Transverse colon (tissue), 4 donors: Measurements from ENCODE around the gene ALOXE3. TPM values are rescaled to one million over a fixed set of nuclear protein-coding genes. Genes with fewer than 3 reads are reported as not detected.

Experiments
- DNase-seq: peaks from one replicate; pipeline ENCODE4 v3.0.0-alpha.2; 2019
- H3K27ac ChIP-seq, 4 donors: fragments of 200-600 bp; sonication (generic); 2 replicates each; pipeline ENCODE4 v1.5.1; 2016 to 2018; ENCODE audit warnings: inconsistent platforms in 4 of 4
- H3K27me3 ChIP-seq: fragments of 200-600 bp; sonication (generic); 2 replicates; pipeline ENCODE4 v1.5.1; 2017; ENCODE audit warnings: inconsistent platforms
- H3K36me3 ChIP-seq, 4 donors: fragments of 200-600 bp; sonication (generic); 2 replicates each; pipeline ENCODE4 v1.5.1; 2017 to 2019; ENCODE audit warnings: inconsistent platforms in 4 of 4
- H3K4me1 ChIP-seq, 4 donors: fragments of 200-600 bp; sonication (generic); 2 replicates each; pipeline ENCODE4 v1.5.1; 2017 to 2020; ENCODE audit warnings: inconsistent platforms in 4 of 4
- H3K4me3 ChIP-seq, 4 donors: fragments of 200-600 bp; sonication (generic); 1 replicate in 1 of 4; 2 replicates in 3 of 4; pipeline versions ENCODE4 v1.5.1 to v1.6.1; 2017 to 2019; ENCODE audit warnings: inconsistent platforms in 4 of 4
- H3K9me3 ChIP-seq, 2 donors: fragments of 200-600 bp; sonication (generic); 2 replicates each; pipeline ENCODE4 v1.5.1; 2017 to 2019; ENCODE audit warnings: inconsistent platforms in 2 of 2
- EP300 ChIP-seq: sonication (generic); formaldehyde crosslinking; IDR thresholded peaks from one replicate; pipeline ENCODE4 v1.6.1; 2017; ENCODE audit warnings: antibody characterized with exemption, low read depth
- POLR2A ChIP-seq: fragments of 450-650 bp; IDR thresholded peaks from one replicate; pipeline ENCODE4 v1.6.1; 2016; ENCODE audit warnings: antibody characterized with exemption, mild to moderate bottlenecking, moderate library complexity
- POLR2AphosphoS5 ChIP-seq, 3 donors: sonication (generic); formaldehyde crosslinking; IDR thresholded peaks; one replicate each; pipeline ENCODE4 v1.6.1; 2016; ENCODE audit warnings: antibody characterized with exemption in 3 of 3
- WGBS, 2 donors: methylation state at CpG; one replicate each; pipeline ENCODE4 v1.1.5; 2018; ENCODE audit warnings: low coverage in 1 of 2; 5-methylcytosine and 5-hydroxymethylcytosine counted together
- in situ Hi-C, 4 donors: fragments of 200-750 bp; cut with MboI; loops; one replicate each; pipeline versions ENCODE4 v1.15.0 to v1.15.1; 2017; ENCODE audit warnings: low sequenced_read_pairs in 3 of 4, low pct_ligation_motif_present in 1 of 4, low pct_unique_long_range_greater_than_20kb in 1 of 4
- intact Hi-C: fragments of 100-400 bp; cut with DNase I; formaldehyde crosslinking; loops from one replicate; pipeline ENCODE4 v1.15.1; 2023; ENCODE audit warnings: low total_unique reads
- total RNA-seq, 4 donors: library from RNA; depleted of rRNA; stranded (reverse); fragments of >200 nt; gene quantifications; one replicate each; pipeline ENCODE4 v1.1.0, GENCODE V29; 2016
- TF ChIP-seq, protein P1 (sequence below), 5 experiments: fragments of 200-600 bp in 3 of 5; fragments of 450-650 bp in 2 of 5; sonication (generic) in 3 of 5; IDR thresholded peaks; 1 replicate in 2 of 5; 2 replicates in 3 of 5; pipeline ENCODE4 v1.5.1; 2016 to 2017; ENCODE audit warnings: antibody characterized with exemption in 5 of 5, inconsistent platforms in 3 of 5, mild to moderate bottlenecking in 2 of 5, moderate library complexity in 1 of 5

The ALOXE3 gene
- under 1 TPM in 1 of 4 donors, not detected in 3; 0.79 TPM for total RNA-seq

DNA sequence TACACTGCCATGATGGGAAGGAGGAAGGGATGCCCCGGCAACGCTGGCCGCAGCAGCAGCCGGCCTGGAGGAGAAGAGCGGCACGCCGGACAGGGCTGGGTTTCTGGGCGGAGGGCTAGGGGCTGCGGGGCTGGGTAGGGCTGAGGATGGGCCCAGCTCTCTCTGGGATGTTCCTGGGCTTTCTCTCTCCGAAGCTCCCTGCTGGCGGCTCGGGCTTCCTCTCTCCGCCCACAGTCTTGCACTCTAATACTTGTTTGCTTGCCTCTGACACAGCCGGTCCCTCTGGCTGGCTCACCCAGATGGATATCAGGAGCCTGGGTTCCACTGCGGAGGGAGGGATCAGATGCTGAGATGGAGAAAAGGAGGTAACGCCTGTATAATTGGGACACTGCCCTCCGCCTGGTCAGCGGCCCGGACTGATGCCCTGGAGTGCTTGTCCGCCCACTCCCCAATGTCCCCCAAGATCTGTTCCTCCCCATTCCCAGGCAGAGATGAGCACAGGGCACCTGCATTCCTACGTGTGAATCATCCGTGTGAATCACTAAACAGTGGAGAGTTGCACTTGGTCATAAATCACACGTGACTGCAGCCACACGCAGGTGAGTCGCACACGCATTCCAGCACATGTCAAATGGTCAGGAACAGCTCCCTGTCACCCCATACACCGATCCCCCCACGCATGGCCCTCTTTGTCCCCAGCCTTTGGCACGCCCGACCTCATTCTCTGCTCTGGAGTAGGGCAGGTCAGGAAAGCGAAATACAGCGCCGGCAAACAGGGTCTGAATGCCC is at the start of gene ALOXE3:
ALOXE3 (minus strand) TSS at position 535 of the 789 bp plus-strand sequence; CDS start at position 11, 524 bp downstream.
- intact Hi-C loops (no loop called here), in situ Hi-C loops (loop anchor here in 1 of 4 donors (10.0 kb wide), 1 partner anchor 53 kb away; no protein-coding TSS in a partner anchor)
- WGBS, 2 donors, result 0% methylated on average over 31 of the region's 33 CpGs; no CpG with 5 or more reads in 1 of the 2 donors
- no peaks in the 10 kb centered on the region for H3K36me3 ChIP-seq
- TF ChIP-seq POLR2A (no peak), POLR2AphosphoS5 (IDR thresholded peaks at IDR 0.05) (peak in 2 of 3 donors; percentile 29 to 37), EP300 (no peak)
- TF ChIP-seq, protein P1, sequence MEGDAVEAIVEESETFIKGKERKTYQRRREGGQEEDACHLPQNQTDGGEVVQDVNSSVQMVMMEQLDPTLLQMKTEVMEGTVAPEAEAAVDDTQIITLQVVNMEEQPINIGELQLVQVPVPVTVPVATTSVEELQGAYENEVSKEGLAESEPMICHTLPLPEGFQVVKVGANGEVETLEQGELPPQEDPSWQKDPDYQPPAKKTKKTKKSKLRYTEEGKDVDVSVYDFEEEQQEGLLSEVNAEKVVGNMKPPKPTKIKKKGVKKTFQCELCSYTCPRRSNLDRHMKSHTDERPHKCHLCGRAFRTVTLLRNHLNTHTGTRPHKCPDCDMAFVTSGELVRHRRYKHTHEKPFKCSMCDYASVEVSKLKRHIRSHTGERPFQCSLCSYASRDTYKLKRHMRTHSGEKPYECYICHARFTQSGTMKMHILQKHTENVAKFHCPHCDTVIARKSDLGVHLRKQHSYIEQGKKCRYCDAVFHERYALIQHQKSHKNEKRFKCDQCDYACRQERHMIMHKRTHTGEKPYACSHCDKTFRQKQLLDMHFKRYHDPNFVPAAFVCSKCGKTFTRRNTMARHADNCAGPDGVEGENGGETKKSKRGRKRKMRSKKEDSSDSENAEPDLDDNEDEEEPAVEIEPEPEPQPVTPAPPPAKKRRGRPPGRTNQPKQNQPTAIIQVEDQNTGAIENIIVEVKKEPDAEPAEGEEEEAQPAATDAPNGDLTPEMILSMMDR (IDR thresholded peaks at IDR 0.05), result no peak
- H3K4me1 ChIP-seq, result peaks cover 28 to 60% (median 45%) of the 10 kb centered on the region in 4 donors
- peaks cover 77% of the 10 kb centered on the region for H3K27me3 ChIP-seq
- no peaks in the 10 kb centered on the region for H3K9me3 ChIP-seq
- DNase-seq, result peak; percentile 55
- peak within 1 kb of the TSS; percentile 81 to 88 (median 82) for H3K27ac ChIP-seq
- peak within 1 kb of the TSS; percentile 16 to 56 (median 40) for H3K4me3 ChIP-seq

DNA sequence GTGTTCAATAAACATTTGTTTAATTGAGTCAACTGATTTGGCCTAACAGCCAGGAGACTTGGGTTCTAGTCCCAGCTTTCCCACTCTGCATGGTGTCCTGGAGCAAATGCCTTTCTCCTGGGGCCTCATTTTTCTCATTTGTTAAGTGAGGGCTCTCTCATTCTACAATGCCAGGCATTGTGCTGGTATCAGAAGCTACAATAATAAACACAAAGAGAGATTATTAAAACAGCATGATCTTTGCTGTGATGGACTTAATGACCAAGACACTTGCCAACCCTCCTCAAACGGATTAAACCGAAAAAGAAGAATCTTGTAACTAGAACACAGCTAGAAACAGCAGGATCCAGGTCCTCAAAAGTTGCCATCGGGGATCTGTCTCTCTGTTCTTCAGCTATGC is 49.2 kb upstream of the ALOXE3 start:
- intact Hi-C loops, result no loop called here
- no peak for TF ChIP-seq POLR2AphosphoS5 (IDR thresholded peaks at IDR 0.05)
- TF ChIP-seq, protein P1 (IDR thresholded peaks at IDR 0.05), result no peak
- no peak for TF ChIP-seq POLR2A
- 76 to 87% methylated on average over 3 of the region's 3 CpGs for WGBS, 2 donors
- in situ Hi-C loops, result no loop called here
- Histone ChIP-seq H3K4me1 (peaks cover 14 to 24% (median 18%) of the 10 kb centered on the region in 4 donors), H3K27ac (no peak overlapping the region), H3K36me3 (no peaks in the 10 kb centered on the region), H3K9me3 (no peaks in the 10 kb centered on the region), H3K4me3 (no peak overlapping the region), H3K27me3 (no peaks in the 10 kb centered on the region)
- no peak for DNase-seq

DNA sequence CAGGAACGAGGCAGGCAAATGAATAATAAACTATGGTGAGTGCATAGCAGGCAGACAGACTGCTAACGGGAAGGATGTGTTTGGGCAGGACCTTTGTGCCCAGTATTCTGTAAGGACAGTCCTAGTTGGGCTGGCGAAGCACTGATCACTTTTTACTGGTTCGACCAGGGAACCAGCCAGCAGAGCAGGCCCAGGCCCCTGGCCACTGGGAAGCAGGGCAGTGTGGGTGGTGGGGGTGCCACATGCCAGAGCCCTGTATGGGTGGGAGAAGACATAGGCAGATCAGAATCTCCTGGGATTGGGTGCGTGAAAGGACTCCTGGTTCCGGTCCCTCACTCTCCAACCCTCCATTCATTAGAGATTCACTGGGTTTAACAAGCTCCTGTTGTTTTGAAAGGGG is 48.4 kb upstream of the ALOXE3 start:
- Histone ChIP-seq H3K27me3 (no peaks in the 10 kb centered on the region), H3K4me3 (no peak overlapping the region), H3K27ac (no peak overlapping the region), H3K4me1 (peaks cover 16 to 28% (median 21%) of the 10 kb centered on the region in 4 donors), H3K9me3 (no peaks in the 10 kb centered on the region), H3K36me3 (no peaks in the 10 kb centered on the region)
- no peak for DNase-seq
- TF ChIP-seq POLR2A (no peak), POLR2AphosphoS5 (IDR thresholded peaks at IDR 0.05) (no peak), EP300 (no peak)
- TF ChIP-seq, protein P1 (IDR thresholded peaks at IDR 0.05), result no peak
- WGBS, 2 donors, result 92% methylated on average over 6 of the region's 6 CpGs; no CpG with 5 or more reads in 1 of the 2 donors
- intact Hi-C loops, result no loop called here
- in situ Hi-C loops, result no loop called here

DNA sequence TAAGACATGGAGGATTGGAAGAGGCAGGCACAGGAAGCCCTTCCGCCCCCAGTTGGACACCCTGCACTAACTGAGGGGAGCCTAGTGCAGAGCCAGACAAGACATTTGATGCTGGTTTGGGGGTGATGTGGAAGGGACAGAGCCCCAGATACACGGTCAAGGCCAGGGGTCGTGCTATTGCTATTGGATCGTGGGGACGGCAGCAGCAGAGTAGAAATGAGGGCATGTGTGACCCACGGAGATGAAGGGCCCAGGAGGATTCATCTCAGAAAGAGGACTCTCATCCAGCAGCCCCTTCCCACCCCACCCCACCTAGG is 46.5 kb upstream of the ALOXE3 start:
- Histone ChIP-seq H3K4me3 (no peak overlapping the region), H3K9me3 (no peaks in the 10 kb centered on the region), H3K27ac (peak overlapping the region; percentile 93 to 100 (median 97)), H3K27me3 (no peaks in the 10 kb centered on the region), H3K4me1 (peaks cover 29 to 40% (median 34%) of the 10 kb centered on the region in 4 donors), H3K36me3 (peaks cover 0 to 3% (median 0%) of the 10 kb centered on the region in 4 donors)
- DNase-seq, result no peak
- in situ Hi-C loops, result no loop called here
- intact Hi-C loops, result no loop called here
- WGBS, 2 donors, result 80% methylated on average over 6 of the region's 6 CpGs; no CpG with 5 or more reads in 1 of the 2 donors
- TF ChIP-seq POLR2A (no peak), POLR2AphosphoS5 (IDR thresholded peaks at IDR 0.05) (no peak), EP300 (no peak)
- TF ChIP-seq, protein P1 (IDR thresholded peaks at IDR 0.05), result no peak
